ENCODE results near the gene PGAP3.

Gene PGAP3

DNA sequence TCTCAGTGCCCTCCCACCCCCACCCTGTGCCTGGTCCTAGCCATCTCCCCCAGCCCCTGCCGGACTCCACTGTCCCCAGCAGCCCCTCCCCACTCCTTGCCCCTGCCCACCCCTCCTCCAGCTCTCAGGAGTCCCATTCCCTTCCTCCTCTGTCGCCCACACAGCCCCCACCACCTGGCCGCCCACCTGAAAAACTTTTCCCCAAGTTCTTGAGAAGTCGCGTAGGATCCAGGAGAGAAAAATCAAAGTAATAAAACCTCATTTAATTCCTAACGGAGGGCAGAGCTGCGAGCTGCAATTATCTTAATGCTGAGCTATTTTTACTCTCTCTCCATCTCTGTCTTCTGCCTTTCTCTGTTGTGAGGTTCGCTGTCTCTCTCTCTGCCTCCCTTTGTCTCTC is 63.5 kb downstream of the PGAP3 start:
- no peak for DNase-seq (ENCODE audit: low read depth in 2 of 2)

DNA sequence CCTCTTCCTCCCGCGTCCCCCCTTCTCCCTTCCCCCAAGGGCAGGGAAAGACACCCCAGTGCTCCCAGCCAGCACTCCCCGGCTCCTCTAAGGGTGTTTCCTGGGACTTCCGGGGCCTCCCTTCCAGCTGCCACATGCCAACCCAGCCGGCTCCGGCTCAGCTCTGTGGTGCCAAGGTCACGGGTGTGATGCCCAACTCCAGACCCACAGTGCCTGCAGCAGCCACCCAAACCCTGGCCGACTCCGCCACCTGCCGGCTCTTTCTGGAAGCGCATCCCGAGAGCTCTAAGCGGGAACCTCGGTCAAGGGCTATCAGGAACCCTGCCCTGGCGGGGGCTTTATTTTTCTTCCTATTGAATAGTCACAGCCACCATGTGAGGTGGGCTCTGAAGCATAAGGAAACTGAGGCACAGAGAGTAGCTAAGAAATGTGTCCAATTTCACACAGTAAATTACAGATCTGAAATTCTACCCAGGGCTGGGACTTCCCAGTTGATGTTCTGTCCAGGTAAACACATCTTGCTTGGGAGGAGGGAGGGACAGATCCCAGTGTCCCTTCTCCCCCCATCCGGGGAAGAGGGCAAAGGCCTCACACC is 64.4 kb downstream of the PGAP3 start:
- peak; percentile 68 to 69 for DNase-seq (ENCODE audit: low read depth in 2 of 2)

DNA sequence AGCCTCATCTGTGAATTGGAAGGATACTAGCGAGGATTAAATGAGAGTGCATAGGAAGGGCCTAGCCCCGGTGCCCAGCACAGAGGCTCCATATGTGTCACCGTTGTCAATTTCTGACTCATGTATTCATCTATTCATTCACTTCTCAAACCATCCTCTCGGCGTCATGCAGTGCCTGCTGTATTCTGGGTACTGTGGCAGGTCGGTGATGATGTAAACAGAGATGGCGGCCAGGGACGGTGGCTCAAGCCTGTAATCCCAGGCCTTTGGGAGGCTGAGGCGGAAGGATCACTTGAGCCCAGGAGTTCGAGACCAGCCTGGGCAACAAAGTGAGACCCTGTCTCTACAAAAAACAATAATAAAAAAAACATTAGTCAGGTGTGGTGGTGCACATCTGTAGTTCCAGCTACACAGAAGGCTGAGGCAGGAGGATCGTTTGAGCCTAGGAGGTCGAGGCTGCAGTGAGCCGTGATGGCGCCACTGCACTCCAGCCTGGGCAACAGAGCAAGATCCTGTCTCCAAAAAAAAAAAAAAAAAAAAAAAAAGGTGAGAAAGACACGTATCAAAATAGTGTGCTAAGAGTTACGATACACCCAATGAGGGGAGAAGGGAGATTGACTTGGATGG is 65.4 kb downstream of the PGAP3 start:
- DNase-seq (ENCODE audit: low read depth in 2 of 2) = no peak

DNA sequence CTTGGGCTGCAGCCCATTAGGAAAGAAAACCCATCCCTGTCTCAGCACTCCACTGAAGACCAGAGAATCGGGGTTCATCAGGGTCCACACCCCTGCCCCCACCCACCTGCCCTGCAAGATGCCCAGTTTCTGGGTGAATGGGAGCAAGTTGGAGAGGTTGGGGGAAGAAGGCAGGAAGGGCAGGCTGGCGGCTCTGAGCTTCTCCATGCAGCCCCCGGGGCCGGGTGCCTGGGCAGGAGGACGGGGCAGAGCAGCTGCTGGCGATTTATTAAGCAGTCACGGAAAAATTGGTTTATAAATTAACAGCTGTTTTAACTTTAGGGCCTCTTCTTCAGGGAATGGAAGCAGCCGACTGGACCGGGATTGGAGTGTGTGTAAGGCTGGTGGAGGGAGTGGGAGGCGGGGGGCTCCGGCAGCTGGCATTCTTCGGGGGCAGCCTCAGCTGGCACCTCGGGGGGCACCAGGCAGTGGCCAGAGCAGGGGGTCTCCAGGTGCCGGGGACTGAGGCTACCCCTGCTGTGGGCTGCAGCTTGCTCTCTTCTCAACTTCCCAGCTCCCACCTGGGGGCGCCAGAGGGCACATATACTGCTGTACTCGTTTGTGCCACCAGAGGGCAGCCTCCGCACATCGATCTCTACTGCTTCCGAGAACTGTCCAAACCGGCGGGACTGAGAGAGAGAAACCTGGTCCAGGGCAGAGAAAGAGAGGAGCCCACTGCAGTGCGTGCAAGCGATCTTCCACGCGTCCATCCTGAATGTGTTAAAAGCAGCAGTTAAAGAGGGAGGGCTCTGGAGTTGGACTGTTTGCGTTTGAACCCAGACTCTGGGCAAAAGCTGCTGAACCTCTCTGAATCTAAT is 66.1 kb downstream of the PGAP3 start:
- DNase-seq (ENCODE audit: low read depth in 2 of 2) = peak; percentile 71 to 76

All from stimulated activated CD8-positive, alpha-beta memory T cell treated with anti-CD3 and anti-CD28 coated beads, Interleukin-7, amount 100 ng/mL, for 4 hours (primary cell).